COR-L47 (cell line): ENCODE data around the gene MPPED2.

Experiments used
- DNase-seq: peaks from one replicate; lab custom pipeline; 2025; lab: John Stamatoyannopoulos, UW

MPPED2 gene

GRCh38 chr11:30586251-30587144, at the start of gene MPPED2:
Gene MPPED2, minus strand, starts transcription at chr11:30586353. Its CDS starts 5,980 bp downstream, at chr11:30580373.
- DNase-seq, result peak; percentile 3

DNA sequence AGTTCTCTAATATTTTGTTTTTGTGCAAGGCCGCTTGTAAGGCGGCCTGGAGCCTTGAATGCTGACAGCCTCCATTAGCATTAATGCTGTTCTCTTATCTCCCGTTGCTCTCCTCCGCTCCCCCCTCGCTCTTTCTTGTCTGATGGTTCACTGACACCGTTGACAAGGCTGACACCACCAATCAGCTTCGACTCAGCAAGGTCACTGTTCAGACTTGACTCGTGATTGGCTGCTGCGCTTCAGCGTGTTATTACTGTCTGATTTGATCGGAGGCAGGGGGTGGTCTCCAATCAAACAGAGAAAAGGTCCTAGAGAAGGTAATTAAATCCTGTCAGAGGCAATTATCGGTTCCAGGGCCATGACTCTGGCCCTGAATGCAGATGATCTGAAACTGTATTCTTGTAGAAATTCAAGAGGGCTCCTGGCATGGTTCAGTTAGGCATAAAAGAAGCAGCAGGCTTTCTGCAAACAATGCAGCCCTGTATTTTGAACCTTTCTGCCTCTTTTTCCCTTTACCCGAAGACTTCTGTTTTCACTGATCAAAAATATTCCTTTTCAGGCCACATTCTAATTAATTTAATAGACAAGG, 49.3 kb upstream of the MPPED2 start:
- no peak for DNase-seq

GRCh38 chr11:30631148-30631547, 45.0 kb upstream of the MPPED2 start:
- no peak for DNase-seq

DNA sequence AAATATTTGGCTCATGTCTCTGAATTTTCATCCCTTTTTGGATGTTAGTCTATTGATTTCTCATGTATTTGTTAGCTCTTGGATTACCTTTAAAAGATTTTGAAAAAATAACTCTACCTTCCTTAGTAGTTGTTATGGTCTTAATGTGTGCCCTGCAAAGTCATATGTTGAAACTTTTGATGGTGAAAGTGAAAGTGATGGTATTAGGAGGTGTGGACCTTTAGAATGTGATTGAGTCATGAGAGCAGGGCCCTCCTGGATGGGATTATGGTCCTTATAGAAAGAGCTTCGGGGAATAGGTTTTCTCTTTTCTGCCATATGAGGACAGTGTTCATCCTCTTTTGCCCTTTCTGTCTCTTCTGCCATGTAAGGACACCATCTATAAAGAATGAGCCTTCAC, 33.6 kb upstream of the MPPED2 start:
- DNase-seq, result no peak

DNA sequence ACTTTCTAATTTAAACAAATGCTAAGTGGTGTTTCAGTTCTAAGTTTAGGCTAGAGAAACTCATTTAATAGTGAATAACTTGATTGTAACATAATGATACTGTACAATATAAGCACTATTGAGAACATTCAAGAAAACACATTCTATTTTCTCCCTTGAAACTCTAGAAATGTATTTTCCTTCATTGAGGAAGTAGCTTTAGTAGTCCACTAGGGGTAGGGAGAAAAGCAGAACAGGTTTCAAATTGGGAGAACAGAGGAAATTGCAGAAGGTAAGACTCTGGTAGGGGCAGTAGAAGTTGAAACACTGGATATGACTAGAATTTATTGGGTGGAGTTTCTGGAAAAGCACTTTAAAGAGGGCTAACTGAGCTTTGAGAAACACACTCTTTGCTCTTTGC, 31.6 kb upstream of the MPPED2 start:
- DNase-seq, result no peak

GRCh38 chr11:30610628-30611027, 24.5 kb upstream of the MPPED2 start:
- no peak for DNase-seq

DNA sequence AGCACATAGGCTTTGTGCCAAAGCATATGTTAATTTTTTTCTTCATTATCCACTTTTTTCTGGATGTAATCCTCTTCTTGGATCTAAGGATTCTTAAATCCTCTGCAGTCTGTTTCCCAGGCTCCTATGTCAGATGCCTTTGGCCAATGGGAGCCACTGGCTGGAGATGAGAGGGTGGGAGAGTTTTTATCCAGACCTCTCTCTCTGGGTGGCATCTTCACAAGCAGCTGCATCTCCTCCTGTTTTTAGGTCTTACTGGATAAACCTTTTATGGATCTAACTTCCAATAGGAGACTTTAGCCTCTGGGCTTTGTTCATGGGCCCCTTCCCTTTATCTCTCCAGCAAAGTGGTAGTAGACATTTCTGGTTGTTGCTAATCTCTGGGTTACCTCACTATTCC, 22.4 kb upstream of the MPPED2 start:
- DNase-seq, result no peak

DNA sequence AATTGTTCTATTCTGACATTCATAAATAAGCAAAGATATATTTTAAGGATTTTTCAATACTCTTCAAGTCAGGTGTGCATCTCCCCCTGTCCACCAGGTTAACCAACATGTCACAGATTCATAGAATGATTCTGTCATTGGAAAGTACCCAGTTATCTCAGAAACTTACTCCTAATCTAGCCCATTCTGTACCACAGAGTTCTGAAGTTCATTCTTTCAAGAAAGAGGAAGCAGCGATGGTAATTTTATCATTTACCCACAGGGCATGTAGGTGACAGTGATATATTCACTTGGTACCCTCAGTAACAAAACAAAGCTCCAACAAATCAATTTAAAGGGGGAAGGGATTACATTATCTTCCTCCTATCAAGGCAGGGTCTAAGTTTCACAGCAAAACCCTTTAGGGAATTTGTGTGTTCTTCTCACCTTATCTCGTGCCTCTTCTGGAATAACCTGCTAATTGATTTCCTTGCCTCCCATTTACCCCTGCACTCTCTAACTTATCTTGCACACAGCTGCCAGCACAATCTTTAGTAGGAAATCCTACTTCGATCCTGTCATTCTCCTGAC, 19.0 kb upstream of the MPPED2 start:
- no peak for DNase-seq

DNA sequence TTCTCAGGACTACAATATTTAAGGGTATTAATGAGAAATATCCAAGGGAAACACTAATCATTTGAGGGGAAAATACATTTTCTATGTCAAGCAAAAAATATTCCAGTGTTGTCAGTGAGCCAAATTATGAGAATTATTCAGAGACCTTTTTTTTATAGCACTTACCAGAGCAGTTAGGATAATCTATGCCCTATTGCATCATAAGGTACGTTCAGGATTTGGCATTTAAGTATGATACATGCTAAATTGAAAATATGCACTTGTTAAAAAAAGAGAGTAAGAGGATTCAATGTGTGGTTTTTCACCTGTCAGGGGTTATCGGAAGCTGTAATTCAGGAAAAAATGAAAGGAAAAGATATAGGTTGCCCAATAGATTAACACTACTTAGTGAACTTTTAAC, 17.2 kb upstream of the MPPED2 start:
- no peak for DNase-seq

DNA sequence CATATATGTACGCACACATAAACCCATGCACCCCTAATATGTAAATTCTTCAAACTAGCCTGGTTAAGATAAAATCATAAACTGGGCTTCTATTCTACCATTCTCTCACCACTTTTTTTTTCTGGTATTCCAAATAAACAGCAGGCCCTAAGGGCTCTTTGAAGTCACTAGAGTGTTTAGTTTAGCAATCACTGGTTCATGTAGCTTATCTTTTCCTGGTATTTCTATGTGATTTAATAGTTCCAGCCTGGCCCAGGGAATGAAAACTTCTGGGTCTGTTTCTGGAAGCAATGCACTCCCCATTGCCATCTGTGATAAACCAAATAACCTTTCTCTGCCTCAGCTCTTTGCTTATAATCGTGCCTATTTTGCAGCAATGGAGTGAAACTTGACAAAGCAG, 10.7 kb upstream of the MPPED2 start:
- no peak for DNase-seq

- no peak for DNase-seq
These were observed 9.8 kb upstream of the MPPED2 start for GRCh38 chr11:30595934-30596333.

- DNase-seq, result no peak
These were observed 8.7 kb upstream of the MPPED2 start for GRCh38 chr11:30594646-30595411.

GRCh38 chr11:30587269-30587812, 1.2 kb upstream of the MPPED2 start:
- DNase-seq, result no peak

DNA sequence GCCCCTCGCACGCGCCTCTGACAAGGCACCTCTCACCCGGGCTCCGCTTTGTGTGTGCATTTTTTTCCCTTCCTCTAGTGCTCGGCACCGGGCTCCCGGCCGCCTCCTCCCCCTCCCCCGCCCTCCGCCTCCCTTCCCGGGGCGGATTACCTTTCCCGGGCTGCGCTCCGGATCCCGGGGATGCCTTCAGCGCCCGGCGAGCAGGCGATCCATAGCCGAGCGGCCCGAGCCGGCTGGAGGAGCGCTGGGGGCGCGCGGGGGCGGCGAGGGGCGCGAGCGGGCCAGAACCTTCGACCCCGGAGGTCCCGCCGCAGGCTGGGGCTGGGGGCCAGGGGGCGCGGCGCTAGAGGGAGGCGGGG, 282 bp downstream of the MPPED2 start:
- no peak for DNase-seq

DNA sequence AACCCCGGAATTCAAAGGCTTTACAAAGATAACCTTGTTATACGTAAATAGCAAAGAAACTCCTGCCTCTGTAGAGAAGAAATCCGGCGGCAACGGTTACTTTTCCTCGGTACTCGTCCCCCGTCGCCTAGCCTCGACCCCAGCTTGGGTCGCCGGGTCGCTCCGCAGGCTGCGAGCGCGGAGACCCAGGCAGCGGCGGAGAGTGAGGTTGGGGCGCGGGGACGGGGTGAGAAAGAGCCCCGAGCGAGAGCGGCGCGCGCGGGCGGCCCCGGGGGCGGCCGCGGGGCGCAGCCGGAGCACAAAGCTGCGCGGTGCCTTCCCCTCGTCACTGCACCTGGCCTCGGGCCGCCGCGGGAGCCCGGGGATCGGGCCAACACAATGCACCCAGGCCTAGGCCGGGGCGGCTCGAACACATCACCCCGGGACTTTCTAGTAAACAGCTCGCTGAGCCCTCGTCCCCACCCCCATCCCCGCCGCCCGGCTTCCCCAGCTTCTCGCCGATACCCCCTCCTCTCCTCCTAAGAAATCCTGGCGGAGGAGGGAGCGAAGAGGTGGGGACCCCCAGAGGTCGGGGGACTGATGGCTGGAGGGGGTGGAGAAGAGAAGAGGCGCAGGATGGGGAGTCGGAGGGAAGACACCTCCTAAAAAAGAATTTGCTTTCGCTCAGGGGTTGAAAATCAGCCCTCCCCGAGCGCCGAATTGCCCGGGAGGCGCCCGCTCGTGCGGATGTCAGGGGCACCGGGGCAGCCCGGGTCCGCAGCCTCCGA, 845 bp downstream of the MPPED2 start:
- no peak for DNase-seq

DNA sequence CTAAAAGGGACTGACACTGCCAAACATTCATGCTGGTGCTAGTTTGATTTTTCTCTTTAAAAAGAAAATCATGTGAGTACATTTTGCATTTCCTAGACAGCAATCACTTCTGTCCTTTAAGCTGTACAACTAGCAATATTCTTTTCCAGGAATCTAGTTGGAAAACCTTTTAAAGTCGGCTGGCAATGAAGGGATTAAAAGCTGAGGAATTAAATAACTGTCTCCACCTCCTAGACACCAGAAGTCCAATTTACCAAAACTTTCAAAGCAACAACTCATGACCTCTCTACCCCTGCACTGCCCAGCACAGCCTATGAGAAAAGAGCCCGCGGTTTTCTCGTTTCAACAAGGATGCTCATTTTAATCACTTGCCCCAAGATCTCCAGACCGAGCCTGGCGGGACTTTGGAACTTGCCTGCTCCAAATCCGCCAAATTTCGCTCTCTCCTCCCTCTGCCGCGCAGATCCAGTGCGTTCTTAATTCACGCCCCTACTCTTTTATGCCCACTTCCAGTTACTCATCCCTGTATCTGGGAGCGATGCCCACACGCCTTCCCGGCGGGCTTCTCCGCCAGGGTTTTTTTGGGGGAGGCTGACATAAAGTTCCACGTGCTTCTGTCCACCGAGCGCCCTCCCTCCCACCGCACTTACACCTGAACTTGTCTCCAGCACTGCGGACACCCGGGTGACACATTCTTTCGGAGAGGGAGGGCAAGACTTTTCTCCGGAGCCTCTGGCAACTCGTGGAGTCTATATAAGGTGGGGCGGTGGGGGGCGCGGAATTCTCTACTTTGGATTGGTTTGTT, 2.5 kb downstream of the MPPED2 start:
- no peak for DNase-seq

DNA sequence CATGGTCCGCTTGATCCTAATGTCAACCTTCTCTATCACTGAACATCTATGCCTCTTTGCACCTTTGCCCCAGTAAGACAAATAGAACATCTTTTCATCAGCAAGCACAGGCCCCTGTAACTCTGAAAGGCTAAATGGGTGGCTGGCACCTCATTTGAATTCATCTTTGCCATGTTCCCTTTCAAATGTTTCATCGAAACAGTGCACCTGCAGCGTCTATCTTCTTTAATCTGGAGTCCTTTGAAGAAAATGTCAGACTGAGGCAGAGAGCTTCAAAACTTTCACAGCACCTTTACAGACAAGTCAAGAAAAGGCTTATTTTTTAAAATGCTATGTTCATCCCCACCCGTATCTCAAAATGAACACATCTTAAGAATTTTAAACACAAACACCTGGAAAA, 3.4 kb downstream of the MPPED2 start:
- no peak for DNase-seq

GRCh38 chr11:30581675-30582074, 4.5 kb downstream of the MPPED2 start:
- DNase-seq, result no peak

GRCh38 chr11:30580573-30580972, 5.6 kb downstream of the MPPED2 start:
- no peak for DNase-seq

DNA sequence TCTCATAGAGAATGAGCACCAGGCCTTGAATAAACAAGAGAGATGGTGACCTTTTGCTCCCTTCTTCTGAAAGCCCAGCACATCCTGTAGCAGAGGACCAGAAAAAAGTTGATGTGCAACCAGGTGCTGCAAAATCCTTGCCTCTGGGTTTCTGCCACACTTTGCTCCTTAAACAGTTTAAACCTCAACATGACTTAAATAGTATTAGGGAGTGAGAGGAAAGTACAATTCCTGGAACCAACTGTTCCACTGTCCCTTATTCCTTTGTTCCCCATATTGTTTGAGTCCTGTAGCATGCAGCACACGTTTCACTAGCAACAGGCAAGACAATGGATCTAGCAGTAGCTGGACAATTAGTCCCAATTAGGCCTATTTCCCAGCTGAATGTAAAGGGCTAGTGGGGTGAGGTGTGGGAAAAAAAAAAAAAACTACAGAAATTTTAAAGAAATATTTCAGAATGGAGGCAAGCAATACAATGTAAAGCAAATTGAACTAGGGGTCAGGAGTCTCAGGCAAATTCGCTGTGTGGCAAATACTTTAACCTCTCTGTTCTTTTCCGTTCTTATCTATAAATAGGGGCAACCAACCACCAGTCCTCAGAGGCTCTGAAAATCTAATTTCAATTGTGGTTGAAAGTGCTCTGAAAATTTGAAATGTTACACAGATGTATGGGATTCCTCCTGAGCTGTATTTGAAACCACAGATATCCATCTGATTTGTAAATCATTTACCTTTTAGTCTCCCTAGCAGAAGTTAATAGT, 6.6 kb downstream of the MPPED2 start:
- no peak for DNase-seq
